ELR (cell line): ENCODE measurements around the gene TNFRSF25.

Experiments used
- DNase-seq: peaks from one replicate; pipeline ENCODE4 v3.0.0-alpha.2; 2015; ENCODE audit warnings: low read depth

The TNFRSF25 gene

GRCh38 chr1:6418668-6419396 is 47.1 kb downstream of the TNFRSF25 start:
- no peak for DNase-seq

GRCh38 chr1:6417961-6418667 is 47.9 kb downstream of the TNFRSF25 start:
- DNase-seq, result no peak

- no peak for DNase-seq
Measured at GRCh38 chr1:6416906-6417305, 49.1 kb downstream of the TNFRSF25 start.

GRCh38 chr1:6416295-6416656 is 49.7 kb downstream of the TNFRSF25 start:
- DNase-seq, result no peak

GRCh38 chr1:6414881-6415626 is 50.9 kb downstream of the TNFRSF25 start:
- no peak for DNase-seq

- peak; percentile 80 for DNase-seq
Measured at GRCh38 chr1:6414443-6414844, 51.5 kb downstream of the TNFRSF25 start.

- DNase-seq, result peak; percentile 38
Measured at GRCh38 chr1:6412896-6413295, 53.1 kb downstream of the TNFRSF25 start.
